Caco-2 (cell line): Measurements from ENCODE around the gene GABRB1. TPM values are rescaled to one million over a fixed set of nuclear protein-coding genes. Genes with fewer than 3 reads are reported as not detected.

ENCODE experiments used
- BruUV-seq: library from RNA; stranded (reverse); fragments of 400-500 nt; replicated peaks from 2 replicates; lab custom pipeline; 2021; lab: Mats Ljungman, UMichigan
- CTCF ChIA-PET: fragments of 300-600 bp; sonication (Branson Sonifier 250); formaldehyde crosslinking; loops from one replicate; lab custom pipeline; 2022; ENCODE audit warnings: antibody characterized with exemption; lab: Charles Lee
- POLR2A ChIA-PET: fragments of 300-600 bp; sonication (Branson Sonifier 250); formaldehyde crosslinking; loops from one replicate; lab custom pipeline; 2022; ENCODE audit warnings: antibody characterized with exemption; lab: Charles Lee
- DNase-seq, 2 experiments: peaks; one replicate each; pipeline versions ENCODE4 v3.0.0 to v3.0.0-alpha.2; 2020 to 2022
- H3K27me3 ChIP-seq: replicated peaks from 2 replicates; pipeline ENCODE4 v1.6.0; 2011; ENCODE audit warnings: low read length; ENCODE audit not compliant: control insufficient read depth, insufficient read depth
- H3K36me3 ChIP-seq: 2 replicates; pipeline ENCODE4 v1.5.1; 2011; ENCODE audit warnings: low read length; ENCODE audit not compliant: control insufficient read depth, insufficient read depth
- H3K4me1 ChIP-seq: fragments of 250-450 bp; sonication (Bioruptor Pico); 2 replicates; pipeline ENCODE4 v1.5.1; 2020; ENCODE audit warnings: mild to moderate bottlenecking
- H3K4me3 ChIP-seq: 2 replicates; pipeline ENCODE4 v1.5.1; 2011; ENCODE audit warnings: low read depth, mild to moderate bottlenecking, control low read depth, low read length
- H3K9me3 ChIP-seq: fragments of 250-450 bp; sonication (Bioruptor Pico); 2 replicates; pipeline ENCODE4 v1.5.1; 2020; ENCODE audit warnings: mild to moderate bottlenecking, moderate library complexity
- H3K27ac Mint-ChIP-seq: one replicate; pipeline ENCODE4 v1.8.0; 2022; ENCODE audit warnings: mixed read lengths; ENCODE audit not compliant: unreplicated experiment
- H3K27me3 Mint-ChIP-seq: one replicate; pipeline ENCODE4 v1.8.0; 2022; ENCODE audit warnings: mixed read lengths; ENCODE audit not compliant: insufficient read depth, unreplicated experiment
- H3K36me3 Mint-ChIP-seq: one replicate; pipeline ENCODE4 v1.8.0; 2022; ENCODE audit warnings: mild to moderate bottlenecking, mixed read lengths; ENCODE audit not compliant: insufficient read depth, unreplicated experiment
- H3K4me1 Mint-ChIP-seq: one replicate; pipeline ENCODE4 v1.8.0; 2022; ENCODE audit warnings: low read depth, mixed read lengths; ENCODE audit not compliant: unreplicated experiment
- H3K4me3 Mint-ChIP-seq: one replicate; pipeline ENCODE4 v1.8.0; 2022; ENCODE audit warnings: mild to moderate bottlenecking, moderate library complexity, mixed read lengths; ENCODE audit not compliant: unreplicated experiment
- H3K9me3 Mint-ChIP-seq: one replicate; pipeline ENCODE4 v1.8.0; 2022; ENCODE audit warnings: mixed read lengths; ENCODE audit not compliant: unreplicated experiment
- intact Hi-C: fragments of 100-400 bp; cut with micrococcal nuclease; formaldehyde crosslinking; loops from one replicate; pipeline ENCODE4 v1.10.0; 2022; ENCODE audit not compliant: unreplicated experiment
- total RNA-seq: library from RNA; stranded (reverse); gene quantifications from 2 replicates; pipeline ENCODE4 v1.2.3, GENCODE V29; 2022
- TF ChIP-seq, protein P1 (sequence below), 2 experiments: fragments of 200-600 bp in 1 of 2; IDR thresholded peaks; 1 replicate in 1 of 2; 2 replicates in 1 of 2; pipeline versions ENCODE4 v1.5.1 to v1.8.0; 2011 to 2022; ENCODE audit warnings: antibody characterized with exemption in 1 of 2, control low read depth in 1 of 2, inconsistent platforms in 1 of 2, low read depth in 1 of 2, low read length in 1 of 2, mild to moderate bottlenecking in 1 of 2, moderate library complexity in 1 of 2; ENCODE audit not compliant: insufficient read depth in 1 of 2, severe bottlenecking in 1 of 2, unreplicated experiment in 1 of 2

The GABRB1 gene
- total RNA-seq, 1 experiment from 2014 or later, result 10.3 TPM

DNA sequence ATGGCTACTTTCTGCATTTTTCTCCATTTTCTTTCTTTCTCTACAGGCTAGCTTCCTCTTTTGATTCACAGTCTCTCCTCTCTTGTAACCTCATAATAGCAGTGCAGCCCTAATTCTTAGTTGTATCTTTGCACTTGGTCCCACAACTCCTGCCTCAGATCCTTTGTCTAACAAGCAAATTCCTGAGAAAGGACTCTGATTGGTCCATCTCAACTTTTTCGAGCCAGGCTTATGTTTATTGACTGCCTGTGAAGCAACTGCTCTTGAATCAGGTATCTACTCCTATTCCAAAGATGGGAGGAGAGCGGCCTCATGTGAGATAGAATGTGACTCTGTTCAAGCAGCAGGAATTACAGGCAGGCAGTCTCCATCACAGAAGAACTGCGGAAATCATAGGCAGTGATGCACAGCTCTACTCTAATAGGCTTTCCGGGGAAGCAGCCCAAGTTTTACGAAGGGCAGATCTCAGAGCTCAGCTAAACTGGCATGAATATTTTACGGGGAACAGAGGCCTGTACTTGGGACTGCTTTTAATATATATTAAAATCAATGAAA is 123.5 kb downstream of the GABRB1 start:
- Mint-ChIP-seq H3K9me3 (no peaks in the 10 kb centered on the region), H3K4me3 (no peak overlapping the region), H3K27ac (no peak overlapping the region), H3K4me1 (peaks cover 7% of the 10 kb centered on the region), H3K36me3 (no peaks in the 10 kb centered on the region), H3K27me3 (no peaks in the 10 kb centered on the region)
- no TSS peak for BruUV-seq
- intact Hi-C loops, result loop anchor here (10.0 kb wide), 1 partner anchor 410 kb away; no protein-coding TSS in a partner anchor
- peak in 1 of 2 experiments; percentile 26 for DNase-seq
- CTCF ChIA-PET, result no interaction called here
- POLR2A ChIA-PET, result no interaction called here
- no peaks in the 10 kb centered on the region for H3K36me3 ChIP-seq
- no peaks in the 10 kb centered on the region for H3K4me1 ChIP-seq
- H3K27me3 ChIP-seq, result no peaks in the 10 kb centered on the region
- TF ChIP-seq, protein P1, sequence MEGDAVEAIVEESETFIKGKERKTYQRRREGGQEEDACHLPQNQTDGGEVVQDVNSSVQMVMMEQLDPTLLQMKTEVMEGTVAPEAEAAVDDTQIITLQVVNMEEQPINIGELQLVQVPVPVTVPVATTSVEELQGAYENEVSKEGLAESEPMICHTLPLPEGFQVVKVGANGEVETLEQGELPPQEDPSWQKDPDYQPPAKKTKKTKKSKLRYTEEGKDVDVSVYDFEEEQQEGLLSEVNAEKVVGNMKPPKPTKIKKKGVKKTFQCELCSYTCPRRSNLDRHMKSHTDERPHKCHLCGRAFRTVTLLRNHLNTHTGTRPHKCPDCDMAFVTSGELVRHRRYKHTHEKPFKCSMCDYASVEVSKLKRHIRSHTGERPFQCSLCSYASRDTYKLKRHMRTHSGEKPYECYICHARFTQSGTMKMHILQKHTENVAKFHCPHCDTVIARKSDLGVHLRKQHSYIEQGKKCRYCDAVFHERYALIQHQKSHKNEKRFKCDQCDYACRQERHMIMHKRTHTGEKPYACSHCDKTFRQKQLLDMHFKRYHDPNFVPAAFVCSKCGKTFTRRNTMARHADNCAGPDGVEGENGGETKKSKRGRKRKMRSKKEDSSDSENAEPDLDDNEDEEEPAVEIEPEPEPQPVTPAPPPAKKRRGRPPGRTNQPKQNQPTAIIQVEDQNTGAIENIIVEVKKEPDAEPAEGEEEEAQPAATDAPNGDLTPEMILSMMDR (IDR thresholded peaks at IDR 0.05; ENCODE audit: insufficient read depth in 1 of 2, low read depth in 1 of 2, low read length in 1 of 2, severe bottlenecking in 1 of 2, unreplicated experiment in 1 of 2), result no peak
- no peak overlapping the region for H3K4me3 ChIP-seq
- H3K9me3 ChIP-seq, result no peaks in the 10 kb centered on the region

DNA sequence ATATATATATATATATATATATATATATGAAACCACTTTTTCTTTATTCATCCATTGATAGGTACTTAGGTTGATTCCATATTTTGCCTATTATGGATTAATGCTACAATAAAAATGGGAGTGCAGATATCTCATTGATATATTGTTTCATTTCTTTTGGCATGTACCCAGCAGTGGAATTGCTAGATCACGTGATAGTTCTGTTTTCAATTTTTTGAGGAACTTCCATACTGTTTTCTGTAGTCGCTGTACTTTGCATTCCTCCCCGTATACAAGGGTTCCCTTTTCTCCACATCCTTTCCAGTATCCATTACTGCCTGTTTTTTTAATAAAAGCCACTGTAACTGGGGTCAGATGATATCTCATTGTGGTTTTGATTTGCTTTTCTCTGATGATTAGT is 124.6 kb downstream of the GABRB1 start:
- no peaks in the 10 kb centered on the region for H3K9me3 ChIP-seq
- Mint-ChIP-seq H3K27ac (no peak overlapping the region), H3K27me3 (no peaks in the 10 kb centered on the region), H3K4me3 (no peak overlapping the region), H3K9me3 (no peaks in the 10 kb centered on the region), H3K4me1 (peaks cover 7% of the 10 kb centered on the region), H3K36me3 (no peaks in the 10 kb centered on the region)
- intact Hi-C loops, result loop anchor here (10.0 kb wide), 1 partner anchor 409 kb away; no protein-coding TSS in a partner anchor
- DNase-seq, result no peak
- no peaks in the 10 kb centered on the region for H3K27me3 ChIP-seq
- BruUV-seq, result no TSS peak
- TF ChIP-seq, protein P1 (IDR thresholded peaks at IDR 0.05; ENCODE audit: insufficient read depth in 1 of 2, low read depth in 1 of 2, low read length in 1 of 2, severe bottlenecking in 1 of 2, unreplicated experiment in 1 of 2), result no peak
- H3K4me1 ChIP-seq, result no peaks in the 10 kb centered on the region
- CTCF ChIA-PET, result no interaction called here
- no peaks in the 10 kb centered on the region for H3K36me3 ChIP-seq
- no peak overlapping the region for H3K4me3 ChIP-seq
- POLR2A ChIA-PET, result no interaction called here

DNA sequence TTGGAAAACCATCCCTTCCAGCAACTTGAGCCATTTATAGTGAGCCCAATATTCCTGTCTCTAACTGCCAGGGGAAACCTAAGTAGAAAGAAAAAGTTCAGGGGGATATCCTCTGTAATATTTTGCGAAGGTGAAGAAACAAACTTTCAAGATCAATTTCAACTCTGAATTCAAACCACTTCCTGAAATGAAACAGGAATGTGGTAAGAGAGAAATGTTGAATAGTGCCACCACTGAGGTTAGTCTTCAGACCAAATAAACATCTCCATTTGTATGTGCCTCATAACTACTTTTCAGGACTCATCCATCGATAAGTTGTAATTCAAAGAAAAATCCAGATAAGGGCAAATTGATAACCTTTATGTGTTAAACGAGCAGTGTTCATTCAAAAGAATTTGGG is 128.7 kb downstream of the GABRB1 start:
- no TSS peak for BruUV-seq
- Histone ChIP-seq H3K4me1 (no peaks in the 10 kb centered on the region), H3K9me3 (no peaks in the 10 kb centered on the region), H3K36me3 (no peaks in the 10 kb centered on the region), H3K4me3 (no peak overlapping the region), H3K27me3 (no peaks in the 10 kb centered on the region)
- Mint-ChIP-seq H3K4me3 (no peak overlapping the region), H3K4me1 (peaks cover 2% of the 10 kb centered on the region), H3K9me3 (no peaks in the 10 kb centered on the region), H3K36me3 (no peaks in the 10 kb centered on the region), H3K27me3 (no peaks in the 10 kb centered on the region), H3K27ac (no peak overlapping the region)
- ChIA-PET POLR2A (no interaction called here), CTCF (no interaction called here)
- intact Hi-C loops, result no loop called here
- TF ChIP-seq, protein P1 (IDR thresholded peaks at IDR 0.05; ENCODE audit: insufficient read depth in 1 of 2, low read depth in 1 of 2, low read length in 1 of 2, severe bottlenecking in 1 of 2, unreplicated experiment in 1 of 2), result no peak
- no peak for DNase-seq
